NB4 (cell line): Measurements from ENCODE around the gene MYOC.
"Not testable (repeated sequence)": the region's sequence is repeated elsewhere in the genome, so short reads cannot be mapped to it uniquely, and the experiment has no call there.

Source experiments
- DNase-seq: peaks from one replicate; pipeline ENCODE4 v3.0.0; 2010; ENCODE audit warnings: low read depth
- H3K4me3 ChIP-seq: one replicate; pipeline ENCODE4 v1.5.1; 2011; ENCODE audit warnings: mild to moderate bottlenecking, low read depth, low read length, moderate library complexity
- CTCF ChIP-seq: IDR thresholded peaks from one replicate; pipeline ENCODE4 v1.5.1; 2012; ENCODE audit warnings: low read depth, low read length
- MYC ChIP-seq: IDR thresholded peaks from 2 replicates; pipeline ENCODE4 v1.6.1; 2011; ENCODE audit warnings: low read depth, low read length
- POLR2A ChIP-seq: IDR thresholded peaks from 2 replicates; pipeline ENCODE4 v1.6.1; 2011; ENCODE audit warnings: mild to moderate bottlenecking; ENCODE audit not compliant: insufficient read length; ENCODE audit errors: extremely low read depth
- TF ChIP-seq, protein P1 (sequence below): IDR thresholded peaks from 2 replicates; pipeline ENCODE4 v1.6.1; 2011; ENCODE audit warnings: low read depth, low read length

The MYOC gene

GRCh38 chr1:171663854-171664575, 11.5 kb upstream of the MYOC start:
- DNase-seq, result no peak
- no peak overlapping the region for H3K4me3 ChIP-seq
- no peak for TF ChIP-seq POLR2A
- TF ChIP-seq CTCF, result no peak
- TF ChIP-seq, protein P1, sequence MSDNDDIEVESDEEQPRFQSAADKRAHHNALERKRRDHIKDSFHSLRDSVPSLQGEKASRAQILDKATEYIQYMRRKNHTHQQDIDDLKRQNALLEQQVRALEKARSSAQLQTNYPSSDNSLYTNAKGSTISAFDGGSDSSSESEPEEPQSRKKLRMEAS, result no peak
- no peak for TF ChIP-seq MYC

DNA sequence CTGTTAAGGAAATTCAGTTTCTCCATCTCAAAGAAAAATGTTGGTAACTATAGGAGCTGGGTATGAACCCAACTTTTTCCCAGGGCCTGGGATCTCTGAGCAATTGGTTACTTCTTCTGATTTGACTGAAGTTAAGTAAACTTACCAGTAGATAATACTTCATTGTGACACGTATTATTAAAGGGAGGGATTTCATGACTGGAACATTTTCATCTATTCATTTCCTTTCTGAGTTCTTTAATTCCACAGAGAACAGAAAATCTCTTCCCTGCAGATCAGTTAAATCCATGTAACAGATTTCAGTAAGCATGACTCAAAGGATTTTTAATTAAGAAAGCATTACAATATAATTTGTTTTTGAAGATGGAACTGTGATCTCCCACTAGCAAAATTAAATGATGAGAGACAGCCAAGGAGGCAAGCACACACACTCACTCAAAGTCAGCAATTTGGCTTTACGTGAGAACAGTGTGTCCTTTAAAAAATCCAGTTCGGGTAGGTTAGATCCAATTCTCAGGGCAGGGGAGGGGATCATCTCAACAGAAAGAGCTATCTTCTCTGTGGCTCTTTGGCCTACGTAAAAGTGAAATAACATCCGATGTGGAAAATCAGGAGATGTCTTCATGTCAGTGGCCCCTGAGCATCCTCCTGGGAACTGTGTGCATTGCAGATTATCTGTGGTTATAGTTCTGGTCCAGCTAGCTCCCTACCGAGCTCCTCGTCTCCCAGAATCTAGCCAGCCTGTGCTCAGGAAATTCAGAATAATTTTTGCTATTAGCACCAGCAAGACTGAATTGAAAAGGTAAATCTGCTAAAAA, 10.8 kb upstream of the MYOC start:
- no peak overlapping the region for H3K4me3 ChIP-seq
- DNase-seq, result no peak
- TF ChIP-seq POLR2A (no peak), MYC (no peak), CTCF (no peak)
- TF ChIP-seq, protein P1, result no peak

DNA sequence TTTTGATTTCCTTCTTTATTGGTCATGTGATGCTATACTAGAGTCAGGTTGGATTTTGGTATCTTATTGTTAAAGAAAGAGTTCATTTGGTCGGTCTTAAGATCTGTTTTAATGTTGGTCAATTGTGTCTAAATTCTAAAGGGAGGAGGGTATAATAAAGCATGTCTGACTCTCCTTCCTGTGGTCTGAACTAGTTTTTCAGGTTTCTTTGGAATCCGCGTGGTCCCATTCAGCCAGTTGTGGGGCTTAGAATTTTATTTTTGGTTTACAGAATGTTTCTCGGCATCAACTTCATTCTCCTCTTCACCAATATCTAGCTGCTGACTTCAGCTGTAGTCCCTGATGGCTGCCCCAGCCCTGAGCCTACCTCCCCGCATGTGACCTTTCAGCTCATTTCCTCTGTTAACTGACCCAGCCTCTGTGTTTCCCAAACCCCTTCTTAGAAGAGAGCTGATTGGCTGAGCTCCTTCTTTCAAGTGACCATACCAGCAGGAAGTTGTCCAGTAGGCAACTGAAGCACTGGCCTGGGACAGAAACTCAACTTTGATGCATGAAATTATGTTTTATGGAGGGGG, 8.7 kb upstream of the MYOC start:
- H3K4me3 ChIP-seq, result no peak overlapping the region
- DNase-seq, result no peak
- TF ChIP-seq POLR2A (no peak), CTCF (no peak), MYC (no peak)
- TF ChIP-seq, protein P1, result no peak

DNA sequence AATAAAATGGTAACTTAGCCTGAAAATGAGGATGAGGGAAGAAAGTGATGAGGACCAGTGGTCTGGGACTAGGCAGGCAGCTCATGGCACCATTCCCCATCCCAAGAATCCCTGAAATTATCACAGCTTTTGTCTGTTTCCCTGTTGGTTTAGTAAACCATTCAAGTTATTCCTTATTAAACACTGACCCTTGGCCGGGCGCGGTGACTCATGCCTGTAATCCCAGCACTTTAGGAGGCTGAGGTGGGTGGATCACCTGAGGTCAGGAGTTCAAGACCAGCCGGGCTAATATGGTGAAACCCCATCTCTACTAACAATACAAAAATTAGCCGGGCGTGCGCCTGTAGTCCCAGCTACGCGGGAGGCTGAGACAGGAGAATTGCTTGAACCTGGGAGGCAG, 3.7 kb upstream of the MYOC start:
- not testable (repeated sequence) for DNase-seq, H3K4me3 ChIP-seq

GRCh38 chr1:171655746-171656116, 3.2 kb upstream of the MYOC start:
- no peak overlapping the region for H3K4me3 ChIP-seq

More at GRCh38 chr1:171655746-171656116, 3.2 kb upstream of the MYOC start:
- no peak for DNase-seq
- TF ChIP-seq, protein P1, result no peak
- TF ChIP-seq CTCF (no peak), POLR2A (no peak), MYC (no peak)
